MM.1S (cell line): ENCODE results near the gene KIF5C.

Experiments used
- DNase-seq: peaks from one replicate; pipeline ENCODE4 v3.0.0-alpha.2; 2015
- H2AFZ ChIP-seq: fragments of 300-600 bp; sonication (generic); 2 replicates; pipeline ENCODE4 v1.6.0; 2016; ENCODE audit warnings: antibody characterized with exemption, low read length
- H3F3A ChIP-seq: fragments of 300-600 bp; sonication (generic); 2 replicates; pipeline ENCODE4 v1.6.1; 2016; ENCODE audit warnings: mild to moderate bottlenecking, antibody characterized with exemption, low read length, moderate library complexity, mixed read lengths; ENCODE audit not compliant: insufficient read depth
- H3K27ac ChIP-seq: fragments of 300-600 bp; sonication (generic); 2 replicates; pipeline ENCODE4 v1.5.1; 2016; ENCODE audit warnings: mild to moderate bottlenecking, low read length
- H3K27me3 ChIP-seq: fragments of 300-600 bp; sonication (generic); replicated peaks from 2 replicates; pipeline ENCODE4 v1.6.0; 2016; ENCODE audit warnings: low read length; ENCODE audit not compliant: insufficient read depth
- H3K36me3 ChIP-seq: fragments of 300-600 bp; sonication (generic); replicated peaks from 2 replicates; pipeline ENCODE4 v1.6.1; 2016; ENCODE audit warnings: mild to moderate bottlenecking, low read length, mixed read lengths; ENCODE audit not compliant: insufficient read depth
- H3K4me1 ChIP-seq: fragments of 300-600 bp; sonication (generic); 2 replicates; pipeline ENCODE4 v1.6.1; 2016; ENCODE audit warnings: low read length, mixed read lengths
- H3K4me2 ChIP-seq: fragments of 300-600 bp; sonication (generic); 2 replicates; pipeline ENCODE4 v1.6.0; 2016; ENCODE audit warnings: low read depth, low read length
- H3K4me3 ChIP-seq: fragments of 300-600 bp; sonication (generic); 2 replicates; pipeline ENCODE4 v1.5.1; 2016; ENCODE audit warnings: low read length, mixed read lengths
- H3K79me2 ChIP-seq: fragments of 300-600 bp; sonication (generic); 2 replicates; pipeline ENCODE4 v1.6.1; 2016; ENCODE audit warnings: mixed run types, low read length, mixed read lengths
- H3K9ac ChIP-seq: fragments of 300-600 bp; sonication (generic); 2 replicates; pipeline ENCODE4 v1.6.1; 2016; ENCODE audit warnings: low read length, mixed read lengths
- H3K9me2 ChIP-seq: fragments of 300-600 bp; sonication (generic); replicated peaks from 2 replicates; pipeline ENCODE4 v1.6.1; 2016; ENCODE audit warnings: mild to moderate bottlenecking, low read length, mixed read lengths; ENCODE audit not compliant: insufficient read depth
- H3K9me3 ChIP-seq: fragments of 300-600 bp; sonication (generic); replicated peaks from 2 replicates; pipeline ENCODE4 v1.6.1; 2016; ENCODE audit warnings: mild to moderate bottlenecking, low read length, mixed read lengths; ENCODE audit not compliant: insufficient read depth
- H4K20me1 ChIP-seq: fragments of 300-600 bp; sonication (generic); 2 replicates; pipeline ENCODE4 v1.6.1; 2016; ENCODE audit warnings: mild to moderate bottlenecking, low read length, moderate library complexity, mixed read lengths; ENCODE audit not compliant: insufficient read depth
- EZH2 ChIP-seq: fragments of 300-600 bp; sonication (generic); optimal IDR thresholded peaks from 2 replicates; pipeline ENCODE3; 2017; ENCODE audit warnings: low read depth, mild to moderate bottlenecking, antibody characterized with exemption, low read length, mixed read lengths
- EZH2phosphoT487 ChIP-seq: fragments of 300-600 bp; sonication (generic); IDR thresholded peaks from 2 replicates; pipeline ENCODE4 v1.6.1; 2018; ENCODE audit warnings: antibody characterized with exemption, low read length
- TF ChIP-seq, protein P1 (sequence below): fragments of 300-600 bp; sonication (generic); IDR thresholded peaks from 2 replicates; pipeline ENCODE4 v1.5.1; 2016; ENCODE audit warnings: antibody characterized with exemption, low read length, mixed read lengths

The KIF5C gene

GRCh38 chr2:149042881-149043280, 167.9 kb downstream of the KIF5C start:
- Histone ChIP-seq H3K9me2 (no peaks in the 10 kb centered on the region), H4K20me1 (no peaks in the 10 kb centered on the region), H3K9me3 (no peaks in the 10 kb centered on the region), H3F3A (peaks cover 4% of the 10 kb centered on the region; the same call in 1 of the 2 replicates), H3K27ac (no peak overlapping the region), H3K4me1 (no peaks in the 10 kb centered on the region), H3K36me3 (no peaks in the 10 kb centered on the region), H3K9ac (no peak overlapping the region), H2AFZ (no peak overlapping the region), H3K4me3 (no peak overlapping the region), H3K27me3 (no peaks in the 10 kb centered on the region), H3K4me2 (no peak overlapping the region), H3K79me2 (no peaks in the 10 kb centered on the region)
- no peak for DNase-seq
- TF ChIP-seq, protein P1, sequence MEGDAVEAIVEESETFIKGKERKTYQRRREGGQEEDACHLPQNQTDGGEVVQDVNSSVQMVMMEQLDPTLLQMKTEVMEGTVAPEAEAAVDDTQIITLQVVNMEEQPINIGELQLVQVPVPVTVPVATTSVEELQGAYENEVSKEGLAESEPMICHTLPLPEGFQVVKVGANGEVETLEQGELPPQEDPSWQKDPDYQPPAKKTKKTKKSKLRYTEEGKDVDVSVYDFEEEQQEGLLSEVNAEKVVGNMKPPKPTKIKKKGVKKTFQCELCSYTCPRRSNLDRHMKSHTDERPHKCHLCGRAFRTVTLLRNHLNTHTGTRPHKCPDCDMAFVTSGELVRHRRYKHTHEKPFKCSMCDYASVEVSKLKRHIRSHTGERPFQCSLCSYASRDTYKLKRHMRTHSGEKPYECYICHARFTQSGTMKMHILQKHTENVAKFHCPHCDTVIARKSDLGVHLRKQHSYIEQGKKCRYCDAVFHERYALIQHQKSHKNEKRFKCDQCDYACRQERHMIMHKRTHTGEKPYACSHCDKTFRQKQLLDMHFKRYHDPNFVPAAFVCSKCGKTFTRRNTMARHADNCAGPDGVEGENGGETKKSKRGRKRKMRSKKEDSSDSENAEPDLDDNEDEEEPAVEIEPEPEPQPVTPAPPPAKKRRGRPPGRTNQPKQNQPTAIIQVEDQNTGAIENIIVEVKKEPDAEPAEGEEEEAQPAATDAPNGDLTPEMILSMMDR = no peak
- TF ChIP-seq EZH2 = no peak
- no peak for TF ChIP-seq EZH2phosphoT487

GRCh38 chr2:149044500-149044899, 169.5 kb downstream of the KIF5C start:
- no peaks in the 10 kb centered on the region for H3K9me2 ChIP-seq
- H3K27me3 ChIP-seq = no peaks in the 10 kb centered on the region
- no peaks in the 10 kb centered on the region for H3K79me2 ChIP-seq
- no peaks in the 10 kb centered on the region for H4K20me1 ChIP-seq
- H3F3A ChIP-seq = peaks cover 3% of the 10 kb centered on the region; the same call in 1 of the 2 replicates
- H3K4me2 ChIP-seq = no peak overlapping the region
- no peak overlapping the region for H2AFZ ChIP-seq
- H3K4me3 ChIP-seq = no peak overlapping the region
- TF ChIP-seq EZH2 (no peak), EZH2phosphoT487 (no peak)
- TF ChIP-seq, protein P1 = no peak
- no peaks in the 10 kb centered on the region for H3K36me3 ChIP-seq
- no peak overlapping the region for H3K9ac ChIP-seq
- no peak for DNase-seq
- H3K9me3 ChIP-seq = no peaks in the 10 kb centered on the region
- no peaks in the 10 kb centered on the region for H3K4me1 ChIP-seq
- H3K27ac ChIP-seq = no peak overlapping the region

- DNase-seq = no peak
- H3K4me1 ChIP-seq = no peaks in the 10 kb centered on the region
- H3K9ac ChIP-seq = no peak overlapping the region
- H2AFZ ChIP-seq = no peak overlapping the region
- H3K4me2 ChIP-seq = no peak overlapping the region
- H3K36me3 ChIP-seq = no peaks in the 10 kb centered on the region
- no peaks in the 10 kb centered on the region for H3K79me2 ChIP-seq
- no peak overlapping the region for H3K4me3 ChIP-seq
- no peaks in the 10 kb centered on the region for H4K20me1 ChIP-seq
- TF ChIP-seq, protein P1 = no peak
- TF ChIP-seq EZH2phosphoT487 = no peak
- no peak for TF ChIP-seq EZH2
- H3F3A ChIP-seq = no peaks in the 10 kb centered on the region
- no peak overlapping the region for H3K27ac ChIP-seq
- H3K9me3 ChIP-seq = no peaks in the 10 kb centered on the region
- no peaks in the 10 kb centered on the region for H3K9me2 ChIP-seq
- no peaks in the 10 kb centered on the region for H3K27me3 ChIP-seq
Observed at GRCh38 chr2:149047118-149047517, 172.1 kb downstream of the KIF5C start.

DNA sequence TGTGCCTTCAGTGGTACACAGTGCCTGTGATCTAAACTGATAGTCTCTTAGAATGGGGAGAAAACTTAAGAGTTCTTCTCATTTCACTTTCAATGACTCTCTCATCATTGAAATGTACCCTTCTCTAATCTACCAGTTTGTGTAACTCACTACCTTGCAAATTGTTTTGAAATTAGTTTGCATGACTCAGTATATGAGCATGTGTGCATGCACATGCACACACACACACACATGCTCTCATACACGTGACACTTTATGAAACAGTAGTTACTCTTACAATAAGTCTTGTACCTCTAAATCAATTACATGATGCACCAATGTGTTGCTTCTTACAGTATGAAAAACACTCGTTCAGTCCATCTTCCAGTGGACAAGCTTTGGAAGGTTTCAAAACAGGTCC, 174.1 kb downstream of the KIF5C start:
- H3K9me3 ChIP-seq = no peaks in the 10 kb centered on the region
- no peak overlapping the region for H3K4me3 ChIP-seq
- TF ChIP-seq EZH2phosphoT487 = no peak
- H3K4me2 ChIP-seq = no peak overlapping the region
- H3K9me2 ChIP-seq = no peaks in the 10 kb centered on the region
- no peak overlapping the region for H2AFZ ChIP-seq
- no peak overlapping the region for H3K27ac ChIP-seq
- no peaks in the 10 kb centered on the region for H4K20me1 ChIP-seq
- no peaks in the 10 kb centered on the region for H3K27me3 ChIP-seq
- H3K4me1 ChIP-seq = no peaks in the 10 kb centered on the region
- H3K36me3 ChIP-seq = no peaks in the 10 kb centered on the region
- H3F3A ChIP-seq = no peaks in the 10 kb centered on the region
- no peak overlapping the region for H3K9ac ChIP-seq
- H3K79me2 ChIP-seq = no peaks in the 10 kb centered on the region
- no peak for DNase-seq
